SU-DHL-6 (cell line): ENCODE results near the gene EPB41L1.

Experiments used
- H2AFZ ChIP-seq: fragments of 200-600 bp; sonication (generic); 2 replicates; pipeline ENCODE4 v1.6.1; 2014; ENCODE audit warnings: low read depth, mild to moderate bottlenecking, moderate library complexity, mixed read lengths, antibody characterized with exemption, low read length; ENCODE audit not compliant: severe bottlenecking
- H3F3A ChIP-seq: fragments of 200-600 bp; shearing (Covaris generic); 2 replicates; pipeline ENCODE4 v1.6.0; 2016; ENCODE audit warnings: antibody characterized with exemption, mild to moderate bottlenecking; ENCODE audit not compliant: insufficient read depth
- H3K27ac ChIP-seq: fragments of 200-600 bp; sonication (generic); 2 replicates; pipeline ENCODE4 v1.5.1; 2016; ENCODE audit warnings: low read depth, mild to moderate bottlenecking, low read length, moderate library complexity, mixed read lengths
- H3K27me3 ChIP-seq: fragments of 200-600 bp; sonication (generic), shearing (Covaris generic); 2 replicates; pipeline ENCODE4 v1.6.0; 2014; ENCODE audit warnings: mild to moderate bottlenecking, low read length
- H3K36me3 ChIP-seq: fragments of 200-600 bp; sonication (generic); 2 replicates; pipeline ENCODE4 v1.6.1; 2014; ENCODE audit warnings: mild to moderate bottlenecking, low read length, mixed read lengths
- H3K4me2 ChIP-seq: fragments of 300-600, 200-600 bp; shearing (Covaris generic), sonication (generic); 2 replicates; pipeline ENCODE4 v1.6.0; 2014; ENCODE audit warnings: low read length, low read depth, mild to moderate bottlenecking; ENCODE audit not compliant: poor library complexity, severe bottlenecking
- H3K4me3 ChIP-seq: fragments of 200-600 bp; sonication (generic); 2 replicates; pipeline ENCODE4 v1.5.1; 2014; ENCODE audit warnings: antibody characterized with exemption, low read length, mild to moderate bottlenecking, mixed read lengths; ENCODE audit not compliant: insufficient read depth, poor library complexity, severe bottlenecking
- H3K79me2 ChIP-seq: fragments of 200-600 bp; sonication (generic); 2 replicates; pipeline ENCODE4 v1.6.1; 2014; ENCODE audit warnings: mild to moderate bottlenecking, low read length, moderate library complexity; ENCODE audit not compliant: insufficient read depth
- H3K9ac ChIP-seq: fragments of 200-600 bp; sonication (generic); 2 replicates; pipeline ENCODE4 v1.7.0; 2014; ENCODE audit warnings: mild to moderate bottlenecking, low read length
- H3K9me2 ChIP-seq: fragments of 200-600 bp; sonication (generic); replicated peaks from 2 replicates; pipeline ENCODE4 v1.6.1; 2014; ENCODE audit warnings: low read length; ENCODE audit not compliant: insufficient read depth
- H3K9me3 ChIP-seq: fragments of 200-600 bp; sonication (generic); 2 replicates; pipeline ENCODE4 v1.6.1; 2014; ENCODE audit warnings: low read length, mixed read lengths; ENCODE audit not compliant: insufficient read depth
- H4K20me1 ChIP-seq: fragments of 200-600 bp; sonication (generic); 2 replicates; pipeline ENCODE4 v1.6.1; 2014; ENCODE audit warnings: low read depth, mild to moderate bottlenecking, antibody characterized with exemption, low read length, moderate library complexity, mixed read lengths
- EZH2phosphoT487 ChIP-seq: fragments of 200-600 bp; sonication (generic), shearing (Covaris generic); conservative IDR thresholded peaks from 2 replicates; pipeline ENCODE4 v1.6.1; 2018; ENCODE audit warnings: mild to moderate bottlenecking, antibody characterized with exemption, low read length, moderate library complexity, mixed read lengths
- TF ChIP-seq, protein P1 (sequence below): fragments of 200-600 bp; sonication (generic); IDR thresholded peaks from one replicate; pipeline ENCODE4 v1.5.1; 2017; ENCODE audit warnings: antibody characterized with exemption, mild to moderate bottlenecking, low read length, moderate library complexity; ENCODE audit not compliant: insufficient read depth, poor library complexity, severe bottlenecking

Gene EPB41L1

DNA sequence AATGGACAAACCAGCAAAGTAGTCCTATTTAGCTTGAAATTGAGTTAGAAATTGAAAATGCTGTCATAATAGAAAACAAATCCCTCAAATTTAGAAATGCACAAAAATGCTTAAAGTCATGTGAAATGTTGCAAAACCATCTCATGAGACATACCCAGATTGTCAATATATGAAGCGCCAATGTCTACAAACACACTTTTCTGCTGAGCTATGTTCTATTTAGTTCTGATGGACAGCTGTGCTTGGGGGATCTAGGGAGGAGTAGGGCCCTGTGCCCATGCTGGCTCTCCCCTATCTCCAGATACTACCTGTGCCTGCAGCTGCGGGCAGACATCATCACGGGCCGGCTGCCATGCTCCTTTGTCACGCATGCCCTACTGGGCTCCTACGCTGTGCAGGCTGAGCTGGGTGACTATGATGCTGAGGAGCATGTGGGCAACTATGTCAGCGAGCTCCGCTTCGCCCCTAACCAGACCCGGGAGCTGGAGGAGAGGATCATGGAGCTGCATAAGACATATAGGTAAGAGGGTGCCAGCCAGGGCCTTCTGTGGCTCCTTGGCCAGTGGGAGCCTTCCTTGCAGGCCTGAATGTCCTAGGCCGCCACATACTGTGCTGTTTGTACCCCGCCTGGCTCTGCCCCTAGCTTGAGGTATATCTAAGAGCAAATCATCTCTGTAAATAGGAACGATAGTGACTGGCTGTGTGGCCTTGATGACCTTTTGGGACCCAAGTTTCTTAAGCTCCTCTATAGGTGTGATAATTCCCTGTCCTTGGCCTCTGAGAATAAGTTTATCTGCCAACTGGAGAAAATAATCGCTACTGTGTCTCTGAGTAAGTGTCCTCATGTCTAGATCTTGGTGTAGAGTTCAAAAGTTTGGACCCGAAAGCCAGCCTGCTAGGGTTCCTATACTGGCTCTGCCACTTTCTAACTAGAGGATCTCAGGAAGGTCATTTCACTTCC is 30.6 kb downstream of the EPB41L1 start:
- Histone ChIP-seq H3K36me3 (no peaks in the 10 kb centered on the region), H3K27me3 (no peaks in the 10 kb centered on the region), H3K9me3 (no peaks in the 10 kb centered on the region), H3K79me2 (no peaks in the 10 kb centered on the region), H3K4me2 (no peak overlapping the region), H4K20me1 (no peaks in the 10 kb centered on the region), H3K4me3 (no peak overlapping the region), H3F3A (no peaks in the 10 kb centered on the region), H3K9ac (no peak overlapping the region), H2AFZ (no peak overlapping the region), H3K9me2 (no peaks in the 10 kb centered on the region), H3K27ac (no peak overlapping the region)
- TF ChIP-seq, protein P1, sequence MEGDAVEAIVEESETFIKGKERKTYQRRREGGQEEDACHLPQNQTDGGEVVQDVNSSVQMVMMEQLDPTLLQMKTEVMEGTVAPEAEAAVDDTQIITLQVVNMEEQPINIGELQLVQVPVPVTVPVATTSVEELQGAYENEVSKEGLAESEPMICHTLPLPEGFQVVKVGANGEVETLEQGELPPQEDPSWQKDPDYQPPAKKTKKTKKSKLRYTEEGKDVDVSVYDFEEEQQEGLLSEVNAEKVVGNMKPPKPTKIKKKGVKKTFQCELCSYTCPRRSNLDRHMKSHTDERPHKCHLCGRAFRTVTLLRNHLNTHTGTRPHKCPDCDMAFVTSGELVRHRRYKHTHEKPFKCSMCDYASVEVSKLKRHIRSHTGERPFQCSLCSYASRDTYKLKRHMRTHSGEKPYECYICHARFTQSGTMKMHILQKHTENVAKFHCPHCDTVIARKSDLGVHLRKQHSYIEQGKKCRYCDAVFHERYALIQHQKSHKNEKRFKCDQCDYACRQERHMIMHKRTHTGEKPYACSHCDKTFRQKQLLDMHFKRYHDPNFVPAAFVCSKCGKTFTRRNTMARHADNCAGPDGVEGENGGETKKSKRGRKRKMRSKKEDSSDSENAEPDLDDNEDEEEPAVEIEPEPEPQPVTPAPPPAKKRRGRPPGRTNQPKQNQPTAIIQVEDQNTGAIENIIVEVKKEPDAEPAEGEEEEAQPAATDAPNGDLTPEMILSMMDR = no peak
- no peak for TF ChIP-seq EZH2phosphoT487

- Histone ChIP-seq H3K79me2 (no peaks in the 10 kb centered on the region), H3K4me3 (no peak overlapping the region), H2AFZ (no peak overlapping the region), H3K9ac (no peak overlapping the region), H3K9me3 (no peaks in the 10 kb centered on the region), H3F3A (no peaks in the 10 kb centered on the region), H3K27ac (no peak overlapping the region), H4K20me1 (no peaks in the 10 kb centered on the region), H3K4me2 (no peak overlapping the region), H3K36me3 (no peaks in the 10 kb centered on the region), H3K9me2 (no peaks in the 10 kb centered on the region), H3K27me3 (no peaks in the 10 kb centered on the region)
- TF ChIP-seq, protein P1 = no peak
- TF ChIP-seq EZH2phosphoT487 = no peak
Measured at GRCh38 chr20:36193977-36194712, 39.6 kb downstream of the EPB41L1 start.

GRCh38 chr20:36196676-36197075 is 42.1 kb downstream of the EPB41L1 start:
- no peaks in the 10 kb centered on the region for H4K20me1 ChIP-seq
- H3K27ac ChIP-seq = no peak overlapping the region
- H3K9me2 ChIP-seq = no peaks in the 10 kb centered on the region
- H3K79me2 ChIP-seq = no peaks in the 10 kb centered on the region
- TF ChIP-seq, protein P1 = no peak
- TF ChIP-seq EZH2phosphoT487 = no peak
- no peak overlapping the region for H2AFZ ChIP-seq
- no peaks in the 10 kb centered on the region for H3K36me3 ChIP-seq
- H3K27me3 ChIP-seq = no peaks in the 10 kb centered on the region
- no peaks in the 10 kb centered on the region for H3K9me3 ChIP-seq
- H3F3A ChIP-seq = no peaks in the 10 kb centered on the region
- no peak overlapping the region for H3K9ac ChIP-seq
- no peak overlapping the region for H3K4me2 ChIP-seq
- H3K4me3 ChIP-seq = no peak overlapping the region
